A549 (cell line): ENCODE data around the gene DYNC1I1. TPM values are rescaled to one million over a fixed set of nuclear protein-coding genes. Genes with fewer than 3 reads are reported as not detected.

Source experiments
- ATAC-seq, 2 experiments: fragments of 200-7000 bp in 1 of 2; fragments of >200 bp in 1 of 2; cut with Nextera tagmentation in 1 of 2; cut with Tn5 transposase in 1 of 2; 3 replicates each; pipeline versions ENCODE4 v1.8.0 to v1.9.1; 2018 to 2020; ENCODE audit warnings: mild to moderate bottlenecking in 1 of 2, moderate library complexity in 1 of 2
- CTCF ChIA-PET: fragments of 300-600 bp; sonication (Branson Sonifier 250); formaldehyde crosslinking; extraction: SDS; loops from one replicate; lab custom pipeline; 2021; ENCODE audit warnings: antibody characterized with exemption, inconsistent platforms; lab: Yijun Ruan, JAX
- POLR2A ChIA-PET: fragments of 350-600 bp; formaldehyde crosslinking; extraction: SDS; loops from one replicate; lab custom pipeline; 2021; ENCODE audit warnings: antibody characterized with exemption, inconsistent platforms; lab: Yijun Ruan, JAX
- DNase-seq, 2 experiments: peaks; one replicate each; pipeline versions ENCODE4 v3.0.0 to v3.0.0-alpha.2; 2011 to 2016; ENCODE audit warnings: low read depth in 1 of 2, low spot score in 1 of 2
- FAIRE-seq: peaks from 2 replicates; lab custom pipeline; 2011; peaks lifted over from hg19 to GRCh38; lab: Jason Lieb, UNC
- H3K27ac ChIP-seq, 2 experiments: fragments of >200 bp; sonication (Bioruptor Twin); formaldehyde crosslinking; 3 replicates each; pipeline ENCODE4 v1.5.1; 2016 to 2017
- H3K4me1 ChIP-seq: fragments of >200 bp; sonication (Bioruptor Twin); formaldehyde crosslinking; 3 replicates; pipeline ENCODE4 v1.6.1; 2016
- H3K4me2 ChIP-seq: fragments of >200 bp; sonication (Bioruptor Twin); formaldehyde crosslinking; 3 replicates; pipeline ENCODE4 v1.6.1; 2016
- H3K4me3 ChIP-seq: fragments of >200 bp; sonication (Bioruptor Twin); formaldehyde crosslinking; 3 replicates; pipeline ENCODE4 v1.5.1; 2016
- H3K9me3 ChIP-seq: fragments of >200 bp; sonication (Bioruptor Twin); formaldehyde crosslinking; 3 replicates; pipeline ENCODE4 v1.6.1; 2016
- CBX8 ChIP-seq: fragments of 200-600 bp; sonication (generic); IDR thresholded peaks from 2 replicates; pipeline ENCODE4 v1.6.1; 2016
- CEBPB ChIP-seq, 2 experiments: fragments of >200 bp in 1 of 2; sonication (Bioruptor Twin) in 1 of 2; formaldehyde crosslinking in 1 of 2; IDR thresholded peaks; 2 replicates each; pipeline ENCODE4 v1.6.1; 2012 to 2016
- ESRRA ChIP-seq: fragments of 150-350 bp; IDR thresholded peaks from 2 replicates; pipeline ENCODE4 v1.6.1; 2014; ENCODE audit warnings: mild to moderate bottlenecking, low read length, borderline replicate concordance
- FOSB ChIP-seq: fragments of 250-450 bp; sonication (Bioruptor Pico); IDR thresholded peaks from 2 replicates; pipeline ENCODE4 v1.5.0; 2020; ENCODE audit warnings: mild to moderate bottlenecking, moderate library complexity
- FOSL2 ChIP-seq, 2 experiments: fragments of 450-650 bp in 1 of 2; fragments of >200 bp in 1 of 2; sonication (Bioruptor Twin) in 1 of 2; formaldehyde crosslinking; IDR thresholded peaks; 2 replicates each; pipeline versions ENCODE4 v1.5.0 to v1.6.1; 2016 to 2020; ENCODE audit warnings: mild to moderate bottlenecking in 1 of 2, moderate library complexity in 1 of 2
- HDAC2 ChIP-seq: fragments of 200-600 bp; sonication (generic); IDR thresholded peaks from 2 replicates; pipeline ENCODE4 v1.6.1; 2016
- HOXA7 ChIP-seq: fragments of 250-450 bp; sonication (Bioruptor Pico); IDR thresholded peaks from 2 replicates; pipeline ENCODE4 v1.5.0; 2020; ENCODE audit warnings: mild to moderate bottlenecking, moderate library complexity
- JUNB ChIP-seq: fragments of >200 bp; sonication (Bioruptor Twin); formaldehyde crosslinking; IDR thresholded peaks from 2 replicates; pipeline ENCODE4 v1.6.1; 2016
- MAZ ChIP-seq: fragments of 150-350 bp; IDR thresholded peaks from 2 replicates; pipeline ENCODE4 v1.6.1; 2014; ENCODE audit warnings: antibody characterized with exemption, low read depth, low read length, borderline replicate concordance
- MYC ChIP-seq: IDR thresholded peaks from 2 replicates; pipeline ENCODE4 v1.6.1; 2012; ENCODE audit warnings: mild to moderate bottlenecking, inconsistent platforms, low read length, improper control_type of control experiment, borderline replicate concordance
- SMC3 ChIP-seq: fragments of >200 bp; sonication (Bioruptor Twin); formaldehyde crosslinking; IDR thresholded peaks from 3 replicates; pipeline ENCODE4 v1.6.1; 2018; ENCODE audit warnings: inconsistent platforms
- SREBF2 ChIP-seq: fragments of 450-650 bp; IDR thresholded peaks from 2 replicates; pipeline ENCODE4 v1.6.1; 2014; ENCODE audit warnings: mild to moderate bottlenecking, moderate library complexity
- ZC3H11A ChIP-seq: fragments of 450-650 bp; IDR thresholded peaks from 2 replicates; pipeline ENCODE4 v1.6.1; 2014; ENCODE audit warnings: antibody characterized with exemption, mild to moderate bottlenecking
- ZNF302 ChIP-seq: fragments of 250-450 bp; sonication (Bioruptor Pico); IDR thresholded peaks from 2 replicates; pipeline ENCODE4 v1.9.0; 2021; ENCODE audit warnings: inconsistent platforms, mild to moderate bottlenecking, moderate library complexity
- ZSCAN20 ChIP-seq: fragments of 250-450 bp; sonication (Bioruptor Pico); IDR thresholded peaks from 2 replicates; pipeline ENCODE4 v1.8.0; 2022; ENCODE audit warnings: mild to moderate bottlenecking, moderate library complexity
- whole genome bisulfite sequencing: methylation state at CpG from one replicate; pipeline ENCODE4 v1.1.6; 2017; ENCODE audit errors: missing lambda C conversion rate; 5-methylcytosine and 5-hydroxymethylcytosine counted together
- polyA plus RNA-seq, 4 experiments: library from polyadenylated mRNA; depleted of rRNA in 3 of 4; stranded (reverse); fragments of >200 nt; fragmentation: RNase III in 1 of 4; extraction: RNeasy Plus Mini Kit Qiagen cat#74134 plus additional on column Dnase treatment in 1 of 4; gene quantifications; 2 replicates in 3 of 4; 3 replicates in 1 of 4; pipeline ENCODE4 v1.2.3, GENCODE V29; 2011 to 2017
- TF ChIP-seq, protein P1 (sequence below): fragments of 200-600 bp; sonication (generic); IDR thresholded peaks from 2 replicates; pipeline ENCODE4 v1.6.1; 2016; ENCODE audit warnings: antibody characterized with exemption, mild to moderate bottlenecking, moderate library complexity
- TF ChIP-seq, protein P2 (sequence below): fragments of 450-650 bp; IDR thresholded peaks from 2 replicates; pipeline ENCODE4 v1.6.1; 2014; ENCODE audit warnings: antibody characterized with exemption
- TF ChIP-seq, protein P3 (sequence below): fragments of 250-450 bp; sonication (Bioruptor Pico); IDR thresholded peaks from 2 replicates; pipeline ENCODE4 v1.5.0; 2021; ENCODE audit warnings: mild to moderate bottlenecking, moderate library complexity, borderline replicate concordance
- TF ChIP-seq, protein P4 (sequence below): IDR thresholded peaks from 2 replicates; pipeline ENCODE4 v1.6.1; 2012

The DYNC1I1 gene
- polyA plus RNA-seq, 2 of the 4 experiments (the other 2 are of a cell fraction) = 0.04 TPM; not detected in 1

DNA sequence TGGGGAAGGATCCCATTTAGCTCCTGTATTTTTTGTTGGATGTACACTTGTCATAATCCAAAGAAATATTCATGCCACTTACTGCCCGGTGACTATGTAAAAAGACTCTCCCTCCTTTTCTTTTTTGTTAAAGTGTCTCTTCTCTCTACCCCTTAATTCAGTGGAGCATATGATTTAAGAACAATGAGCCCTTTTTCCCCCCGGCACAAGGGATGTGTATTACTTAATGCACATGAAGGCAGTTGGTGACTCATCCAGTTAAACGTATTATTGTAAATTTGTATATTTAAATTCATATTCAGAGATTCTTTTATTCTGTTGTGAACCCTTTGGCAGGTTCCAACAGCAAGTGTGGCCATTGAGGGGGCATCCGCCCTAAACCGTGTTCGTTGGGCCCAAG lies 307.7 kb downstream of the DYNC1I1 start (continued):
- TF ChIP-seq, protein P1, sequence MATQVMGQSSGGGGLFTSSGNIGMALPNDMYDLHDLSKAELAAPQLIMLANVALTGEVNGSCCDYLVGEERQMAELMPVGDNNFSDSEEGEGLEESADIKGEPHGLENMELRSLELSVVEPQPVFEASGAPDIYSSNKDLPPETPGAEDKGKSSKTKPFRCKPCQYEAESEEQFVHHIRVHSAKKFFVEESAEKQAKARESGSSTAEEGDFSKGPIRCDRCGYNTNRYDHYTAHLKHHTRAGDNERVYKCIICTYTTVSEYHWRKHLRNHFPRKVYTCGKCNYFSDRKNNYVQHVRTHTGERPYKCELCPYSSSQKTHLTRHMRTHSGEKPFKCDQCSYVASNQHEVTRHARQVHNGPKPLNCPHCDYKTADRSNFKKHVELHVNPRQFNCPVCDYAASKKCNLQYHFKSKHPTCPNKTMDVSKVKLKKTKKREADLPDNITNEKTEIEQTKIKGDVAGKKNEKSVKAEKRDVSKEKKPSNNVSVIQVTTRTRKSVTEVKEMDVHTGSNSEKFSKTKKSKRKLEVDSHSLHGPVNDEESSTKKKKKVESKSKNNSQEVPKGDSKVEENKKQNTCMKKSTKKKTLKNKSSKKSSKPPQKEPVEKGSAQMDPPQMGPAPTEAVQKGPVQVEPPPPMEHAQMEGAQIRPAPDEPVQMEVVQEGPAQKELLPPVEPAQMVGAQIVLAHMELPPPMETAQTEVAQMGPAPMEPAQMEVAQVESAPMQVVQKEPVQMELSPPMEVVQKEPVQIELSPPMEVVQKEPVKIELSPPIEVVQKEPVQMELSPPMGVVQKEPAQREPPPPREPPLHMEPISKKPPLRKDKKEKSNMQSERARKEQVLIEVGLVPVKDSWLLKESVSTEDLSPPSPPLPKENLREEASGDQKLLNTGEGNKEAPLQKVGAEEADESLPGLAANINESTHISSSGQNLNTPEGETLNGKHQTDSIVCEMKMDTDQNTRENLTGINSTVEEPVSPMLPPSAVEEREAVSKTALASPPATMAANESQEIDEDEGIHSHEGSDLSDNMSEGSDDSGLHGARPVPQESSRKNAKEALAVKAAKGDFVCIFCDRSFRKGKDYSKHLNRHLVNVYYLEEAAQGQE = no peak
- TF ChIP-seq FOSL2 (IDR thresholded peaks at IDR 0.05) = no peak
- no peak for TF ChIP-seq FOSL2 (CRISPR knock-in tag; IDR thresholded peaks at IDR 0.05)
- no peak for TF ChIP-seq SREBF2
- TF ChIP-seq ZNF302 = no peak
- TF ChIP-seq, all 56 proteins: peak for 0

DNA sequence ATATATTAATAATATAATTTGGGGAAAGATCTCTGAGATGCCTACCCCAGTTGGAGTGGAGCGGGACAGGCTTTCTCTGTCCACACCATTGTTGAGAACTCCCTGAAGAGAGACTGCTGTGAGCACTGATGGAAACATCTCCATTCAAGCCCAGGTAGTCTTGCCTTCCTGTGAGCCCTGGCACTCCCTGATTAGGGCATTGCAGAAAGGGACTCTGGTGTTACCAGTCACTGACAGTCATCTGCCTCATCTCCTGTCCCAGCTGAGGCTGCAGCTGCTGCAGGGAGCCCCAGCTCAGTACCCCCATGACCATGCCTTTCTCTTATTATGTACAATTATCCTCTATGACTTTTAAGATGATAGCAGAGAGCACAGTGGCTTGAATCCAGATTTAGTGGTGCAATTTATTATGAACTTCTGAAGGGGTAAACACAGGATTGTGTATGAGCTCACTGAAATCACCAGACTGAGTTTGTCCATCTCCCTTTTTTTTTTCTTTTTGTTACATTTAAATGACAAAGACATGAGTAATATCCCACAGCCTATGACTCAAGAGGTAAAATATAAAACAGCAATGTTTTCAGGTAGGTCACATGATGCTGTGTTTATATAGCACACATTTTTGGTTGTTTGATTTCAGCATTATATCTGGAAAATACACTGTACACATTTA lies 312.7 kb downstream of the DYNC1I1 start:
- DNase-seq (peak in 1 of 2 experiments; percentile 14), FAIRE-seq (peak; percentile 70), ATAC-seq (peak; percentile 27 to 87)
- Histone ChIP-seq H3K4me1 (peaks cover 26% of the 10 kb centered on the region; the same call in 2 of the 3 replicates), H3K27ac (no peak overlapping the region), H3K4me2 (peak overlapping the region; percentile 48), H3K4me3 (no peak overlapping the region), H3K9me3 (no peaks in the 10 kb centered on the region)
- ChIA-PET POLR2A (no interaction called here), CTCF (interaction anchor here (1.0 to 1.2 kb wide), 2 partner anchors 942 to 943 kb away, joined by 3 to 4 read pairs; no protein-coding TSS in a partner anchor)
- 88% methylated on average over 1 of the region's 1 CpG for WGBS
- TF ChIP-seq CEBPB (IDR thresholded peaks at IDR 0.05) (peak in 1 of 2 experiments; percentile 31; a peak in 1 of 4 replicates), JUNB (peak; percentile 83), ZC3H11A (no peak), HDAC2 (no peak), ZNF302 (no peak), FOSL2 (IDR thresholded peaks at IDR 0.05) (peak; percentile 63; the same call in 1 of the 2 replicates), FOSL2 (CRISPR knock-in tag; IDR thresholded peaks at IDR 0.05) (peak; percentile 36), ZSCAN20 (no peak), FOSB (CRISPR knock-in tag) (no peak), HOXA7 (CRISPR knock-in tag) (no peak), MYC (no peak)
- TF ChIP-seq, protein P2, sequence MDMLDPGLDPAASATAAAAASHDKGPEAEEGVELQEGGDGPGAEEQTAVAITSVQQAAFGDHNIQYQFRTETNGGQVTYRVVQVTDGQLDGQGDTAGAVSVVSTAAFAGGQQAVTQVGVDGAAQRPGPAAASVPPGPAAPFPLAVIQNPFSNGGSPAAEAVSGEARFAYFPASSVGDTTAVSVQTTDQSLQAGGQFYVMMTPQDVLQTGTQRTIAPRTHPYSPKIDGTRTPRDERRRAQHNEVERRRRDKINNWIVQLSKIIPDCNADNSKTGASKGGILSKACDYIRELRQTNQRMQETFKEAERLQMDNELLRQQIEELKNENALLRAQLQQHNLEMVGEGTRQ = peak; percentile 49
- TF ChIP-seq, protein P3, sequence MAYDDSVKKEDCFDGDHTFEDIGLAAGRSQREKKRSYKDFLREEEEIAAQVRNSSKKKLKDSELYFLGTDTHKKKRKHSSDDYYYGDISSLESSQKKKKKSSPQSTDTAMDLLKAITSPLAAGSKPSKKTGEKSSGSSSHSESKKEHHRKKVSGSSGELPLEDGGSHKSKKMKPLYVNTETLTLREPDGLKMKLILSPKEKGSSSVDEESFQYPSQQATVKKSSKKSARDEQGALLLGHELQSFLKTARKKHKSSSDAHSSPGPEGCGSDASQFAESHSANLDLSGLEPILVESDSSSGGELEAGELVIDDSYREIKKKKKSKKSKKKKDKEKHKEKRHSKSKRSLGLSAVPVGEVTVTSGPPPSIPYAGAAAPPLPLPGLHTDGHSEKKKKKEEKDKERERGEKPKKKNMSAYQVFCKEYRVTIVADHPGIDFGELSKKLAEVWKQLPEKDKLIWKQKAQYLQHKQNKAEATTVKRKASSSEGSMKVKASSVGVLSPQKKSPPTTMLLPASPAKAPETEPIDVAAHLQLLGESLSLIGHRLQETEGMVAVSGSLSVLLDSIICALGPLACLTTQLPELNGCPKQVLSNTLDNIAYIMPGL (CRISPR knock-in tag) = no peak
- TF ChIP-seq, protein P4, sequence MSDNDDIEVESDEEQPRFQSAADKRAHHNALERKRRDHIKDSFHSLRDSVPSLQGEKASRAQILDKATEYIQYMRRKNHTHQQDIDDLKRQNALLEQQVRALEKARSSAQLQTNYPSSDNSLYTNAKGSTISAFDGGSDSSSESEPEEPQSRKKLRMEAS = no peak

DNA sequence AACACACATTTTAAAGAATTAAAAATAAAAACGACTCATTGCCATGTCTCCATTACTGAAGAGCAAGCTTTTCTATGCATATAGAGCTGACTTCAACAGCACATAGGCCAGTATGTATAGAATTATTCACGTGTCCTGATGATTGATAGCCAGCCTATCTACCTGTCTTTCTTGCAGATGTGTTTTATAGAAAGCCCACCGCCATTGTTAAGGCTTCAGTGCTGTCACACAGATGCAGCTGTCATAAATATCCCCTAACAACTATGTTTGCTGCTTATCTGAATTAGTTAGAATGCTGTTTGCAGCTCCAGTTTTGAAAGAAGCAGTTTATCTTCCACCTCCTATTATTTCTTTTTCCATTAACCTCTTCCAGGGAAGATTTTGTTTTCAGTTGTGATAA lies 313.6 kb downstream of the DYNC1I1 start:
- WGBS = 46% methylated on average over 3 of the region's 3 CpGs
- no peak for FAIRE-seq

More for the DNA sequence above, 313.6 kb downstream of the DYNC1I1 start:
- POLR2A ChIA-PET = no interaction called here
- peak overlapping the region; percentile 48; the same call in 2 of the 3 replicates for H3K4me2 ChIP-seq
- no peak for TF ChIP-seq SMC3
- no peak for TF ChIP-seq MAZ
- TF ChIP-seq ESRRA = no peak
- TF ChIP-seq CBX8 = no peak
- TF ChIP-seq, all 56 proteins: peak for 0
- no peaks in the 10 kb centered on the region for H3K9me3 ChIP-seq
- H3K4me1 ChIP-seq = peaks cover 26% of the 10 kb centered on the region; the same call in 2 of the 3 replicates
- no peak for ATAC-seq
- CTCF ChIA-PET = interaction anchor here (1.0 to 1.2 kb wide), 3 partner anchors 11 to 942 kb away, joined by 3 to 4 read pairs (median 3); no protein-coding TSS in a partner anchor
- H3K27ac ChIP-seq = no peak overlapping the region
- no peak overlapping the region for H3K4me3 ChIP-seq
- DNase-seq = no peak
